Mesendoderm (in vitro differentiated cells): Measurements from ENCODE around the gene MS4A4A.
A peak's percentile ranks its signal among the peaks of the same experiment; 100 is the strongest.

ENCODE experiments used
- DNase-seq: peaks from one replicate; pipeline ENCODE4 v3.0.0; 2013
- H2AK5ac ChIP-seq: 2 replicates; pipeline ENCODE4 v1.6.1; 2013; ENCODE audit warnings: low read length, inconsistent platforms
- H2BK120ac ChIP-seq: 2 replicates; pipeline ENCODE4 v1.6.1; 2013; ENCODE audit warnings: low read depth, mild to moderate bottlenecking, low read length, moderate library complexity, mixed read lengths
- H2BK15ac ChIP-seq: replicated peaks from 2 replicates; pipeline ENCODE4 v1.6.1; 2013; ENCODE audit warnings: low read depth, mild to moderate bottlenecking, moderate library complexity
- H2BK5ac ChIP-seq: 2 replicates; pipeline ENCODE4 v1.6.1; 2013; ENCODE audit warnings: low read length, inconsistent platforms
- H3K18ac ChIP-seq: 2 replicates; pipeline ENCODE4 v1.6.1; 2013; ENCODE audit warnings: mild to moderate bottlenecking, low read length, mixed read lengths
- H3K23ac ChIP-seq: one replicate; pipeline ENCODE4 v1.6.1; 2013; ENCODE audit warnings: low read length
- H3K27ac ChIP-seq: 2 replicates; pipeline ENCODE4 v1.5.1; 2013; ENCODE audit warnings: low read depth, mild to moderate bottlenecking, inconsistent platforms, low read length, moderate library complexity
- H3K27me3 ChIP-seq: 2 replicates; pipeline ENCODE4 v1.6.1; 2013; ENCODE audit warnings: low read length, control low read depth, mild to moderate bottlenecking, inconsistent platforms; ENCODE audit not compliant: insufficient read depth, poor library complexity
- H3K36me3 ChIP-seq: 2 replicates; pipeline ENCODE4 v1.6.1; 2013; ENCODE audit warnings: low read length, inconsistent platforms; ENCODE audit not compliant: control insufficient read depth, insufficient read depth
- H3K4ac ChIP-seq: one replicate; pipeline ENCODE4 v1.6.1; 2013; ENCODE audit warnings: low read depth, mild to moderate bottlenecking, low read length, moderate library complexity
- H3K4me1 ChIP-seq: 2 replicates; pipeline ENCODE4 v1.6.1; 2013; ENCODE audit warnings: low read depth, low read length, inconsistent platforms; ENCODE audit not compliant: control insufficient read depth
- H3K4me2 ChIP-seq: 2 replicates; pipeline ENCODE4 v1.6.1; 2013; ENCODE audit warnings: low read length
- H3K4me3 ChIP-seq: 2 replicates; pipeline ENCODE4 v1.5.1; 2013; ENCODE audit warnings: mild to moderate bottlenecking, low read length
- H3K56ac ChIP-seq: one replicate; pipeline ENCODE4 v1.6.1; 2013; ENCODE audit warnings: low read length
- H3K79me1 ChIP-seq: 2 replicates; pipeline ENCODE4 v1.6.1; 2013; ENCODE audit warnings: low read length, inconsistent platforms
- H3K79me2 ChIP-seq: 2 replicates; pipeline ENCODE4 v1.6.1; 2013; ENCODE audit warnings: mild to moderate bottlenecking, low read length; ENCODE audit not compliant: control insufficient read depth, insufficient read depth
- H3K9ac ChIP-seq: 2 replicates; pipeline ENCODE4 v1.6.1; 2013; ENCODE audit warnings: low read length, inconsistent platforms
- H4K5ac ChIP-seq: one replicate; pipeline ENCODE4 v1.6.1; 2013; ENCODE audit warnings: low read length
- H4K8ac ChIP-seq: one replicate; pipeline ENCODE4 v1.6.1; 2013; ENCODE audit warnings: low read depth, mild to moderate bottlenecking, control low read depth, low read length, moderate library complexity
- WGBS: extraction: QIAGEN DNeasy Blood & Tissue Kit; methylation state at CpG from one replicate; pipeline ENCODE4 v1.1.7; 2013; ENCODE audit warnings: low lambda C conversion rate, missing lambda C conversion rate; ENCODE audit not compliant: insufficient coverage; ENCODE audit errors: extremely low coverage; 5-methylcytosine and 5-hydroxymethylcytosine counted together

The MS4A4A gene

DNA sequence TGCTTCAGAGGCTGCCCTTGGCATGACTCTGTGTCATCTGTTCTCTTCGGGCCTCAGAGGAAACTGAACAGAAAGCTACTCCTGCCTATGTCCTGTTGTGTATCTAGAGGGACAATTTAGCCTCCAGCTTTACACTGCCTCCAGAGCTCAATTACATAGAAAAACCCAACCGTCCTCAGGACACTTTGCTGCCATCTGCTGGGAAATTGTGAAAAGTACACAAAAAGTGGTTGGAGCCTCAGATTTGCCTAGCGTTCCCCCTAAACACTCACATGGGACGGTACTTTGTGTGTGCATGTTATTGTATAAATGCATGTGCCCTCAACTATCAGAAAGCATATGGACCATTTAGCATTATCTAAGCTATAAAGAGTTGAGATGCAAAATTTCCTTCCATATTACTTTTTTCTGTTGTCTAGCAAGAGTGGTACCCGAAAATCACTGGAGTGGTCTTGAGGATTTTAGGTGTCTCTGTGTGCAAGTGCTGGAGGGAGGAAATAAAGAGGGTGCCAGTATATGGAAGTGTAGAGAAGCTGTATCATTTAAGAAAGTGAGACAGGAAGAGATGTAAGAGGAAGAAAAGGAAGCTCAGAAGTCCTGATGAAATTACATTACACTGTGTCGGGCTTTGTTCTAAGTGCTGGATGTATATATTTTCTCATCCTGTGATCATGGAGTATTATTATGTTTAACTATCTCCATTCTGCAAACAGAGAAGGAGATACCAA is 28.8 kb upstream of the MS4A4A start:
- peak; percentile 70 for DNase-seq
- Histone ChIP-seq H3K4me2 (no peak overlapping the region), H2AK5ac (no peak overlapping the region), H3K4me3 (no peak overlapping the region), H3K79me2 (no peaks in the 10 kb centered on the region), H3K4me1 (no peaks in the 10 kb centered on the region), H3K27ac (no peak overlapping the region), H3K23ac (no peak overlapping the region), H2BK120ac (no peak overlapping the region), H3K9ac (no peak overlapping the region), H4K5ac (no peak overlapping the region), H3K56ac (no peak overlapping the region), H3K36me3 (no peaks in the 10 kb centered on the region), H3K27me3 (no peaks in the 10 kb centered on the region), H3K4ac (no peak overlapping the region), H2BK15ac (no peak overlapping the region), H2BK5ac (no peak overlapping the region), H3K79me1 (no peaks in the 10 kb centered on the region), H4K8ac (no peak overlapping the region), H3K18ac (no peak overlapping the region)
- WGBS: no CpG with 5 or more reads among the region's 6 CpGs

- H2BK5ac ChIP-seq: no peak overlapping the region
- no peaks in the 10 kb centered on the region for H3K36me3 ChIP-seq
- no peak overlapping the region for H3K4me2 ChIP-seq
- H3K27me3 ChIP-seq: no peaks in the 10 kb centered on the region
- H3K27ac ChIP-seq: no peak overlapping the region
- no peak overlapping the region for H3K4ac ChIP-seq
- H2AK5ac ChIP-seq: no peak overlapping the region
- no peak overlapping the region for H2BK120ac ChIP-seq
- H2BK15ac ChIP-seq: no peak overlapping the region
- H3K18ac ChIP-seq: no peak overlapping the region
- no peaks in the 10 kb centered on the region for H3K79me1 ChIP-seq
- no CpG with 5 or more reads among the region's 2 CpGs for WGBS
- no peak for DNase-seq
- no peaks in the 10 kb centered on the region for H3K79me2 ChIP-seq
- no peak overlapping the region for H4K5ac ChIP-seq
- no peak overlapping the region for H3K4me3 ChIP-seq
- peak overlapping the region; percentile 2 for H4K8ac ChIP-seq
- H3K9ac ChIP-seq: no peak overlapping the region
- no peaks in the 10 kb centered on the region for H3K4me1 ChIP-seq
- H3K56ac ChIP-seq: no peak overlapping the region
- H3K23ac ChIP-seq: no peak overlapping the region
Observed at GRCh38 chr11:60252213-60253108, 28.0 kb upstream of the MS4A4A start.

DNA sequence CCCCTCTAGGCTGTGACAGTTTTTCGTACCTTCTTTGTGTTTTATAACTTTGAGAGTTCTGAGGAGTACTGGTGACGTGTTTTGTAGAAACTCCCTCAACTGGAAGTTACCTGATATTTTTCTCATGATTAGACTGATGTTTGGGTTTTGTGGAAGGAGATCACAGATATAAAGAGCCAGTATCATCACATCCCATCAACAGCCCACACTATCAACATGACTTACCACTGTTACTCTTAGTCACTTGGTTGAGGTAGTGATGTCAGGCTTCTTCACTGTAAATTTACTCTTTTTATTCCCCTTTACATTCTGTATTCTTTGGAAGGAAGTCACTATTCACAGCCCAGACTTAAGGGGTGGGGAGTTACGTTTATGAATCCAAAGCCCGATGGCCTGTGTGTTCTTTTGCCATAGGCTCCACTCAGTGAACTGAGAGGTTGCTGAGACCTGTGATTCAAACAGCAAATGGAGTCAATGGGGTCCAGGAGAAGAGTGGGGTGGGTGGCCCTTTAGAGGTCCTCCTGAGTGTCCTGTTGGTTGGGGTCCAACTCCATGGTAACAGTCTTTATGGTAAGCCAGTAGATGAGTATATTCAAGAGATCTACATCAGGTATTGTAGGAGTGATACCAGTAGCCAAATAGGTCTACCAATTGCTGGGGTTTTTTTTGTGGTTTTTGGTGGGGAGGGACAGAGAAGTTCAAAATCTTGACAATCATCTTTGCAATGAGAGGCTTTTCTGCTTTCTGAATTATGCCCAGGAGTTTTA is 22.3 kb upstream of the MS4A4A start:
- H2AK5ac ChIP-seq: no peak overlapping the region
- no peak overlapping the region for H2BK120ac ChIP-seq
- no peak for DNase-seq
- no peak overlapping the region for H3K9ac ChIP-seq
- no peak overlapping the region for H3K4ac ChIP-seq
- H4K5ac ChIP-seq: no peak overlapping the region
- no peaks in the 10 kb centered on the region for H3K4me1 ChIP-seq
- no peak overlapping the region for H3K18ac ChIP-seq
- no peak overlapping the region for H3K27ac ChIP-seq
- no peak overlapping the region for H2BK15ac ChIP-seq
- no peak overlapping the region for H3K4me3 ChIP-seq
- no peaks in the 10 kb centered on the region for H3K79me2 ChIP-seq
- no peaks in the 10 kb centered on the region for H3K79me1 ChIP-seq
- no peaks in the 10 kb centered on the region for H3K27me3 ChIP-seq
- H3K23ac ChIP-seq: no peak overlapping the region
- no peak overlapping the region for H3K4me2 ChIP-seq
- no peak overlapping the region for H4K8ac ChIP-seq
- H3K56ac ChIP-seq: no peak overlapping the region
- H3K36me3 ChIP-seq: no peaks in the 10 kb centered on the region
- no peak overlapping the region for H2BK5ac ChIP-seq
- no CpG with 5 or more reads among the region's 4 CpGs for WGBS

DNA sequence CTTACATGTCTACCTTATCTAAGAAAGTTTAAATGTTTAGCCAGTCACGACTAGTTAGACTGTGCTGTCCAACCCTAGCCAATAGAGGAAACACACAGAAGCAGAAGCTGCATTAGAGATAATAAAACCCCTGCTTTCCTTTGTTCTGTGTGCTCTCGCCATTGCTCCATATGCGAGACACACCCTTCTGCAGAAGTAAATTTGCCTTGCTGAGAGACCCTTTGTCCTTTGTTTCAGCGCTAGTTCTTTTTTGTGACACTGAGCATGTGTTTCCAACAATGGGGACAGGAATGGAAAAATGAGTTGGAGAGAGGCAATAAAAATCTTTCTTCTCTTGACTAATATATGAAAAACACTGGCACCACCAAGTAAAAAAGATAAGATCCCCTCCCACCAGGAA is 19.5 kb upstream of the MS4A4A start:
- WGBS: no CpG with 5 or more reads among the region's 4 CpGs
- H3K4ac ChIP-seq: no peak overlapping the region
- DNase-seq: no peak
- H3K23ac ChIP-seq: no peak overlapping the region
- H3K18ac ChIP-seq: no peak overlapping the region
- no peak overlapping the region for H3K27ac ChIP-seq
- no peaks in the 10 kb centered on the region for H3K27me3 ChIP-seq
- H2BK5ac ChIP-seq: no peak overlapping the region
- no peak overlapping the region for H3K4me2 ChIP-seq
- no peak overlapping the region for H4K8ac ChIP-seq
- no peak overlapping the region for H2BK120ac ChIP-seq
- no peak overlapping the region for H2BK15ac ChIP-seq
- no peak overlapping the region for H3K4me3 ChIP-seq
- H3K79me2 ChIP-seq: no peaks in the 10 kb centered on the region
- H3K36me3 ChIP-seq: no peaks in the 10 kb centered on the region
- H4K5ac ChIP-seq: no peak overlapping the region
- H3K79me1 ChIP-seq: no peaks in the 10 kb centered on the region
- no peak overlapping the region for H3K56ac ChIP-seq
- H3K4me1 ChIP-seq: no peaks in the 10 kb centered on the region
- H2AK5ac ChIP-seq: no peak overlapping the region
- H3K9ac ChIP-seq: no peak overlapping the region

DNA sequence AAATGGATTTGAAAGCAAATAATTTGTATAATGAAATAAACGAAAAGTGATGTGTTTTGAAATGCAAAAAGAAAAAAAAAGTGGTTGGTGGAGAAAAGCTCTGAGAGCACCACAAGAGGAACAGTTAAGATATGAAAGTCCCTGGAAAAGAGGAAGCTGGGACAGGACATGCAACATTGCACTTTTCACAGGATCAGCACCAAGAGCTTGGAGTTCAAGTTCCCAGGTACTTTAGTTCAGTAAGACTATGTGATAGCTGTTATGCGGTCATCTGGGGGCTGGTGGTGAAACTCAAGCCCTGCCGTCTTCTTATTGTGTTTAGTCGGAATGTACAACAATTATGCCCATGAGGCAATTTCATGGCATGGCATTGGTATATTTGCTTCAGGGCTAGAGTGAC is 17.1 kb upstream of the MS4A4A start:
- Histone ChIP-seq H3K4ac (no peak overlapping the region), H3K27ac (no peak overlapping the region), H3K79me2 (no peaks in the 10 kb centered on the region), H2BK15ac (no peak overlapping the region), H3K18ac (no peak overlapping the region), H3K27me3 (no peaks in the 10 kb centered on the region), H2BK120ac (no peak overlapping the region), H3K4me1 (no peaks in the 10 kb centered on the region), H3K4me3 (no peak overlapping the region), H4K8ac (no peak overlapping the region), H3K79me1 (no peaks in the 10 kb centered on the region), H2BK5ac (no peak overlapping the region), H3K4me2 (no peak overlapping the region), H3K23ac (no peak overlapping the region), H4K5ac (no peak overlapping the region), H2AK5ac (no peak overlapping the region), H3K56ac (no peak overlapping the region), H3K9ac (no peak overlapping the region), H3K36me3 (no peaks in the 10 kb centered on the region)
- DNase-seq: no peak
- WGBS: 100% methylated on average over 1 of the region's 4 CpGs
